Measurements from ENCODE around the gene PLCD3.

Gene PLCD3

DNA sequence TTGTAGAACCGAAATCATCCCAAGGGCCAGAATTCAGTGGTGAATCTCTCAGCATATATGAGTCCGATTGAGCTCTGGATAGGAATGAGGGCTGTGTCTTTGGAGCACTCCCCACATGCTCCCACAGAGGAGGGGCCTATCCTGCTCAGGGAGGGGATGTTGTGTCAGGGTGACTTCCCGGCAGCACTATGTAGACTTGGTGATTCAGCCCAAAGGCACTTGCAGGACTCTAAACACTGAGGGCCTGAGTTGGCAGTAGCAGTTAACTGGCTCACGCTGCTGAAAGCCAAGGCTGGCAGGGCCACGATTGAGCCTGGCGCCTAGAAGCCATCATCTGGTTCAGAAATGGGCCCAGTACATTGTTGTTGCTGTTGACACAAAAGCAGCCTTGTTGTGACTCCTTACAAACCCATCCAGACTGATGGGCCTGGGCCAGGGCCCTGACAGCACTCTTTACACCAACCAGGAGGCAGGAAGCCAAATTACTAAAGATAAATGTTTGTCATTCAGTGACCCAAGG, 39.3 kb downstream of the PLCD3 start:
- no peak overlapping the region for H3K4me3 ChIP-seq (ENCODE audit: low read depth, low read length)
- DNase-seq (ENCODE audit: low read depth): no peak
- TF ChIP-seq, protein P1, sequence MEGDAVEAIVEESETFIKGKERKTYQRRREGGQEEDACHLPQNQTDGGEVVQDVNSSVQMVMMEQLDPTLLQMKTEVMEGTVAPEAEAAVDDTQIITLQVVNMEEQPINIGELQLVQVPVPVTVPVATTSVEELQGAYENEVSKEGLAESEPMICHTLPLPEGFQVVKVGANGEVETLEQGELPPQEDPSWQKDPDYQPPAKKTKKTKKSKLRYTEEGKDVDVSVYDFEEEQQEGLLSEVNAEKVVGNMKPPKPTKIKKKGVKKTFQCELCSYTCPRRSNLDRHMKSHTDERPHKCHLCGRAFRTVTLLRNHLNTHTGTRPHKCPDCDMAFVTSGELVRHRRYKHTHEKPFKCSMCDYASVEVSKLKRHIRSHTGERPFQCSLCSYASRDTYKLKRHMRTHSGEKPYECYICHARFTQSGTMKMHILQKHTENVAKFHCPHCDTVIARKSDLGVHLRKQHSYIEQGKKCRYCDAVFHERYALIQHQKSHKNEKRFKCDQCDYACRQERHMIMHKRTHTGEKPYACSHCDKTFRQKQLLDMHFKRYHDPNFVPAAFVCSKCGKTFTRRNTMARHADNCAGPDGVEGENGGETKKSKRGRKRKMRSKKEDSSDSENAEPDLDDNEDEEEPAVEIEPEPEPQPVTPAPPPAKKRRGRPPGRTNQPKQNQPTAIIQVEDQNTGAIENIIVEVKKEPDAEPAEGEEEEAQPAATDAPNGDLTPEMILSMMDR (IDR thresholded peaks at IDR 0.05; ENCODE audit: insufficient read depth, low read depth, low read length, missing control alignments): no peak

DNA sequence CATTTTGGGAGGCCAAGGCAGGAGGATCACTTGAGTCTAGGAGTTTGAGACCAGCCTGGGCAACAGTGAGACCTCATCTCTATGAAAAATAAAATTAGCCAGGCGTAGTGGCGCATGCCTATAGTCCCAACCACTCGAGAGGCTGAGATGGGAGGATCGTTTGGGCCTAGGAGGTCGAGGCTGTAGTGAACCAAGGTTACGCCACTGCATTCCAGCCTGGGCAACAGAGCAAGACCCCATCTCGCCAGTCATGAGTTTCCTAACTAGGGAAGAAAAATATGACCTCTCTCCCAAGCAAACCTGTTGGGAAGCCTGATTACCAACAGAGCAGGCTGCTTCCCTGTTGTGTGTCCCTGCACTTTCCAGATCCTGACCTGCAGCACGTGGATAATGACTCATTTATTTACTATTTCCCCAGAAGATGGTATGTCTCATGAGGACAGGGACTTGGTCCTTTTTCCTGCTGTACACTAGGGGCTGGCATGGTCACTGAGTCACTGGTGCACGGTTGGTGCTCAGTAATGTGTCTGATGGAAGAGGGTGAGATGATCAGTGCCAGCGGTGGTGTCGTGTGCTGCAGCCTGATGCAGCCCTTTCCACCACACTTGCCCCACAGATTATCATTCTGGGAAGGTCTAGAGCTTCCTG, 40.4 kb downstream of the PLCD3 start:
- H3K4me3 ChIP-seq (ENCODE audit: low read depth, low read length): no peak overlapping the region
- no peak for DNase-seq (ENCODE audit: low read depth)
- TF ChIP-seq, protein P1 (IDR thresholded peaks at IDR 0.05; ENCODE audit: insufficient read depth, low read depth, low read length, missing control alignments): no peak

DNA sequence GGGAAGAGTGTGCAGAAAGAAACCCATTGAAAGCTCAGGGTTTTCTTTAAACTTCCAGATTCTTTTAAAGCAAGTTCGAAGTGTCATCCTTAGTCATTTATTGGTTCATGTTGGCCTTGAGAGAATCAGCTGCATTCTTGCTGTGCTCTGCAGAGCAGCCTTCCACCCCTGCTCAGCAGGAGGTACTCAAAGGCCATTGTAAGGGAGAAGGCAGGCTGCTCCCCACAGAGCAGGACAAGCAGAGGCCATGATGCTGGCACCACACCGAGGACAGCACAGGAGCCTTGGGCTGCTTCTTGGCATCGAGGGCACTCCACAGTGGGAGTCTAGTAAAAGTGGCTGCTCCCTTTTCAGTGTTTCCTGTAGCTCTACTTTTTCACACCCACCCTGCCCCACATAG, 41.6 kb downstream of the PLCD3 start:
- DNase-seq (ENCODE audit: low read depth): no peak
- TF ChIP-seq, protein P1 (IDR thresholded peaks at IDR 0.05; ENCODE audit: insufficient read depth, low read depth, low read length, missing control alignments): no peak
- no peak overlapping the region for H3K4me3 ChIP-seq (ENCODE audit: low read depth, low read length)

DNA sequence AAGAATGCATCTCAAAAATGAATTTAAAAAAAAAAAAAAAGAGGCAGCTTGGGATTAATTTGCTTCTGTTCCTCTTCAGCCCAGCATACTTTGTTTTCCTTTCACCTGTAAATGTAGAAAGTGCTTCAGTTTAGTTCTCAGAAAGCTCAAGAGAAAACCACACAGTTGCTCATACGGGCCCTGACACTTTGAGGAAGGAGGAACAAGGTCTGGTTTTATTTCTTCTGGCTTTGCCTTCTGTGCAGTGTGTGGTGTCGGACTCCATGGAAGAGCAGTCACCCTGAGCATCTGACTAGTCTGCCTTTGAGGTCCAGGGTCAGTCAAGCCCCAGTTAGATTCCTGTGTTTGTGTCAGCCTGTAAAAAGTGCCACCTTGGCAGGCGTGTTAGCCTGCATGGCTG, 43.6 kb downstream of the PLCD3 start:
- TF ChIP-seq, protein P1 (IDR thresholded peaks at IDR 0.05; ENCODE audit: insufficient read depth, low read depth, low read length, missing control alignments): no peak
- no peak for DNase-seq (ENCODE audit: low read depth)
- no peak overlapping the region for H3K4me3 ChIP-seq (ENCODE audit: low read depth, low read length)

DNA sequence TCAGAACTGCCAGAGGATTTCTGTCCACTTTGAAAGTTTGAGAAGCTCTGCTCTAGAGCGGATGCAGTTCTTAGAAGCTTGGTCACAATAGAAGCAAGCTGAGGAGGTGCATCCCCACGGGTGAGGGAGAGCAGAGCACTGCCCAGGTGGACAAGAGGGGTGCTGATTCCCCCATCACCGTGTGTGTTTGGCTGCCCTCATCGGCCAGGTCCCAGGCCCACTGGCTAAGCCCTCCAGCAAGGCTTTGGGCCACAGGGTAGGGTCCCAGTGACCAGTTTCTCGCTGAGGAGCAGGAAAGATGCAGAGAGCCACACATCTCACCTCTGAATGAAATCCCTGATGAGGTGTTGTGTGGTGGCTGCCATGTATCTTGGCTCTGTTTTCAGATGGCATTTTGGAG, 44.3 kb downstream of the PLCD3 start:
- TF ChIP-seq, protein P1 (IDR thresholded peaks at IDR 0.05; ENCODE audit: insufficient read depth, low read depth, low read length, missing control alignments): no peak
- no peak for DNase-seq (ENCODE audit: low read depth)
- H3K4me3 ChIP-seq (ENCODE audit: low read depth, low read length): no peak overlapping the region

DNA sequence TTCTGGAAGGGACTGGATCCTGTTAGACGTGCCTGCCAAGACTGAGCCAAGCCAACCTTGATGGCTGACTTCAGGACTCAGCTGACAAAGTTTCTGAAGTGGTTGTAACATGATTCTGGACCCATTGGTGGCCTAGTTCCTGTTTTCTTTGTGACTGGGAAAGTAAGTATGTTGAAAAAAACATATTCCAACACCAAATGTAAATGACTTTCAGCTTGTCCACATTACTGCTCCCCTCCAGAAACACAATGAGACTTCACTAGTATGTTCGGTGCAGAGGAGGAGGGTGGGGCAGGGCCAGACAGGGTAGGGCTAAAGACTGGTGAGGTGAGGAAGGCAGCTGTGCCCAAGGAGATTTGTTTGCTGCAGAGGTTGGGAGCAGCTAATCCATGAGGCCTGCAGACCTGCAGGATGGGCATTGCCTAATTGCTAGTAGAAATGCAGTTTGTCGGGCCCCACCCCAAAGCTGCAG, 44.8 kb downstream of the PLCD3 start:
- TF ChIP-seq, protein P1 (IDR thresholded peaks at IDR 0.05; ENCODE audit: insufficient read depth, low read depth, low read length, missing control alignments): no peak
- DNase-seq (ENCODE audit: low read depth): no peak
- no peak overlapping the region for H3K4me3 ChIP-seq (ENCODE audit: low read depth, low read length)
